ENCODE results near the gene NFASC.

- TF ChIP-seq CTCF (IDR thresholded peaks at IDR 0.05; ENCODE audit: extremely low read depth in 1 of 2, insufficient read depth in 1 of 2, low read depth in 1 of 2, low read length in 2 of 2) (no peak), EZH2 (IDR thresholded peaks at IDR 0.05; ENCODE audit: borderline replicate concordance, low read depth, low read length, severe bottlenecking) (no peak), POLR2A (IDR thresholded peaks at IDR 0.05; ENCODE audit: low read depth, low read length) (no peak), MAX (IDR thresholded peaks at IDR 0.05; ENCODE audit: insufficient read depth, insufficient read length) (no peak)
Observed at GRCh38 chr1:205067031-205067430, 196.4 kb downstream of the NFASC start.
